Hematopoietic multipotent progenitor cell treated with erythropoietin and hydrocortisone succinate and interleukin-3 and kit ligand, for 17 days (in vitro differentiated cells): Measurements from ENCODE around the gene SOX30.

Experiments used
- DNase-seq: peaks from one replicate; pipeline ENCODE4 v3.0.0-alpha.2; 2015; ENCODE audit warnings: low spot score

Gene SOX30

GRCh38 chr5:157659868-157660660 is 7.8 kb upstream of the SOX30 start:
- no peak for DNase-seq

DNA sequence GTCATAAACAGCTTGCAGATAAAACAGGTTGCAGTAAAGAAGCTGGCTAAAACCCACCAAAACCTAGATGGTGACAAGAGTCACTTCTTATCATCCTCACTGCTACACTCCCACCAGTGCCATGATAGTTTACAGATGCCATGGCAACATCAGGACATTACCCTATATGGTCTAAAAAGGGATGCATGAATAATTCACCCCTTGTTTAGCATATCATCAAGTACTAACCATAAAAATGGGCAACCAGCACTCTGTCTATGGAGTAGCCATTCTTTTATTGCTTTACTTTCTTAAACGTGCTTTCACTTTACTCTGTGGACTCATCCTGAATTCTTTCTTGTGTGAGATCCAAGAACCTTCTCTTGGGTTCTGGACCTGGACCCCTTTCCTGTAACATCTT is 6.7 kb upstream of the SOX30 start:
- DNase-seq = no peak

- no peak for DNase-seq
Observed at GRCh38 chr5:157657516-157657915, 5.3 kb upstream of the SOX30 start.

DNA sequence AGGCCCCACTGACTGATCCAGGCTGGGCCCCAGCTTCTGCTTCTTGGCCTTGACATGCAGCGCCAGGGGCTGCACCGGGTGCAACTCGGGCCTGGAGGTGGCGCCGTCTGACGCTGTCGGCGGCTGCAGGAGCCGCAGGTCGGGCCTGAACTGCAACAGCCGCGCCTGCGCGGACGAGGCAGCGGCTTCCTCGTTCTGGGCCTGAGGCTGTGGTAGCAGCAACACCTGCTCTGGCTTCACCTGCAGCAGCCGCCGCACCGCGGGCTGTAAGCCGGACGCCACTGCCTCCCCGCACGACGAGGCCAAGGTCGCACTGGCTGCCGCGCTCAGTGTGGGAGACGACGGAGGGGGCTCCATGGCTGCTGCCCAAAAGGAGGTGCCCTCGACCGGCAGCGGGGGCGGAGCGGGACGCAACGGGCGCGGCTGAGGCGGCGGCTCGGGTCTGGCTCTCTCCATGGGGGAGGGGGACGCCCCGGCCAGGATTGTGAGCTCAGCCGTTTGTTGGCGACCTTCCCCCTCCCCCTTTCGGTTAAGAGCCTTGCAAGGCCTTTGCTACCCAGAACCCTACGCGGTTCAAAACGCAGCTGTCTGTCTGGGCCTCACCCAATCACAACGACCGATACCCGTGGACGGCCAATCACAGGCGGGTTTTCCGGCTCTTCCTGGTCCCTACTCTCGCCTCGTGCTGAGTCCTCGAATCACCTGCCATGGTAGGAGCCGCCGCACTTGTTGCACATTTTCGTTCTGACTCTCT is 438 bp downstream of the SOX30 start:
- peak; percentile 12 for DNase-seq

GRCh38 chr5:157650991-157651611 is 1.1 kb downstream of the SOX30 start:
- no peak for DNase-seq

DNA sequence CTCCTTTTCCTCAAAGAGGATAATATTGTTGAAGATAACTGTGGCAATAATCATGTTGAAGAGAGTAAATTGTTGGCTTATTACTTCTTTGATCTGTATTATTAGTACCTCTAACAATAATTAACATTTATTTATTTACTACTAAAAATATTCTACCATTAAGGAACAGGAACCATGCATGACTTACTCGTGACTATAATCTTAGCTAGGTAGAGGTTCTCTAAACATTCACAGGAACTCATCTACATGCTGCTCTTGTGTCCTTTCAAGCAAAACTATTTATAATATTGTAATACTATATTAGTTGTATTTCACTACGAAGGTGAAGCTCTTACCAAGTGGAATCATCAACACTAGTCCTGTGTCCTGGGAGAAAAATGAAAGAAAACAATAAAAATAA is 3.1 kb downstream of the SOX30 start:
- DNase-seq = no peak

- DNase-seq = no peak
Observed at GRCh38 chr5:157648275-157648990, 3.8 kb downstream of the SOX30 start.

GRCh38 chr5:157640406-157641066 is 11.7 kb downstream of the SOX30 start:
- no peak for DNase-seq

DNA sequence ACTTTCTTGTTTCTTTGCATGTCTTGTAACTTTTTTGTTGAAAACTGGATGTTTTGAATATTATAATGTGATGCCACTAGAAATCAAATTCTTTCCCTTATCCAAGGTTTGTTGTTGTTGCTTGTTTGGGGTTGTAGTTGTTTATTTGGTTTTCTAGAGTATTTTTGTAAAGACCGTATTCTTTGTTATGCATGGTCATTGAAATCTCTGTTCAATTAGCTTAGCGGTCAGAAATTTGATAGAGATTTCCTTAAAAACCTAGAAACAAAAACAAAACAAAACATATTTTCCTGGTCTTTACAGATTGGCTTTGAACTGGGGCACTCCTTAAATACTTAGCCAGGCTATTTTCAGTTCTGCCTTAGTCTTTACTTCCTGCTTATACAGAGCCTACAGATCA is 21.9 kb downstream of the SOX30 start:
- no peak for DNase-seq

GRCh38 chr5:157626831-157627230 is 25.4 kb downstream of the SOX30 start:
- no peak for DNase-seq

GRCh38 chr5:157624144-157624543 is 28.1 kb downstream of the SOX30 start:
- DNase-seq = no peak

GRCh38 chr5:157620776-157621175 is 31.5 kb downstream of the SOX30 start:
- DNase-seq = no peak

DNA sequence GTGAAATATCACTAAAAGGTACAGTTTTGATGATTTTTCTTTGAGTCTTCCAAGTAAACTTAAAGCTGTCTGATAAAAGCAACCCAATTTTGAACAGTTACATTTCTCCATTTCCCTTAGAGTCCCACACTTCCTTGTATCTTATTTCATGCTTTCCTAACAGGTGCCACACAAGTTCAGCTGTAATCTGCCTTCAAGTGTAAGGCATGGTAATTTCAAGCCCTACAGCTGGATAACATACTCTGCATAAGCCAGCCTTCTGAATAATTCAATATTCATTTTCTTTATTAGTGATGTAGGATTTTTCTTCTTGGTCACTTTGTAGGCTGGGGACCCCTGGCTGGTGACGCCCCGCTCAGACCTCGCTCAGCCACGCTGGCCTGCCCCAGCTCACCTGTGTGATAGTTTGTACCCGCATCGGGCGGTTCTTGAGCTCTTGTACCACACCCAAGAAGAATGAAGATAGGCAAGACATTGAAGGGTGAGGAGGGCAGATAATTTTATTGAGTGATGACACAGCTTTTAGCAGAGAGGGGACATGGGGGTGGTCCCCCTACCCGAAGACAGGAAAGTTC is 34.0 kb downstream of the SOX30 start:
- no peak for DNase-seq

GRCh38 chr5:157616785-157617184 is 35.5 kb downstream of the SOX30 start:
- no peak for DNase-seq

DNA sequence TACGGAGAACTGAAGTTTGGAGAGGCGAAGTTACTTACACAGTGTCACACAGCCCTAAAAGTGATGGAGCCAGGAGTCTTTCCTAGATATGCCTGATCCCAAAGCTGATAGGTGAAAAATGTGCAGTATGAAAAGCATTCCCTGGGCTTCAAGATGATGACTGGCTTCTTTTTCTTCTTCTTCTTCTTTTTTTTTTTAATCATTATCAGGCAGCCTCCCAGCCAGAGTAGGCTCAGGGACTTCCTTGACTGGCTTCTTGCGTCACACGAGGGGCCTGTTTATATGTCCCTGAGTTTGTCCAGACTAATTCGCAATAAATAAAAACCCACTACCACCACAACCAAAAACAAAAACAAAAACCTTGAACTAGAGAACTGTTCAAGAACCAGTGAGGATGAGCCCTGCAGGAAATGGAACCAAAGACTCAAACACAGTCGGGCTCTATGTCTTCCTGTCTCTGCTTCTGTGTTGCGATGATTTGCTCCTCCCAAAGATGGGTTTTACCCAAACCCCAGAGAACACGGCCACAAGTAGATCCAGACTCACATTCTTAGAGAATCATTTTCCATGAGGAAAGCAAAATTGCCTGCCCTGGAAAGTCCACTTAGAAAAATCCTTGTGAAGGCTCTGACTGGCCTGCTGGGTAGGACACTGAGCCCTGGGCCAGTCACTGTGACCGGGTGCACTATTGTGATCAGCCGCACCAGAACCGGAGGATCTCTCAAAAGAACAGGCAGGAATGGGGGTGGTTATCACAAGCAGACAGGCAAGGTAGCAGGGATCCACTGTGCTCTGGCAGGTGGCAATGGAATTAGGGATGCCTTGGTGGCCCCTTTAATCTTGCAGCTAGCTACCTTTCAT is 38.6 kb downstream of the SOX30 start:
- no peak for DNase-seq

DNA sequence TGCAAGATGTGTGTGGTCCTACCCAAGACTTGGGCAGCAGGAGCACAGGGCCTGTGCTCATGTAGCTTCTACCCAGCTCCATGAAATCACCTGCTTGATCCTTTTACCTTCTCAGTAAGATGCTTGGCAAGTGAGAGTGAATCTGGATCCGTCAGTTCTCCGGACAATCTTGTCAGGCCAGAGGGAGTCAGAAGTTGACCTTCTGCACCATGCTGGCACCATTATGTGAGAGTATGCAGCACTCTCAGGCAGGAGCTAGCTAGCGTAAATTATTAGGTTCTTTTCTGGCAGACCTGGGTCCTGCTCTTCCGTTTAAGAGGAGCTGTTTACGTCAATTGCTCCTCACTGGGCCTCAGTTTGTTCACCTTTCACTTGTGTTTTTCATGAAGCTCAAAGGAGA is 39.7 kb downstream of the SOX30 start:
- no peak for DNase-seq

GRCh38 chr5:157611571-157612476 is 40.4 kb downstream of the SOX30 start:
- DNase-seq = no peak

DNA sequence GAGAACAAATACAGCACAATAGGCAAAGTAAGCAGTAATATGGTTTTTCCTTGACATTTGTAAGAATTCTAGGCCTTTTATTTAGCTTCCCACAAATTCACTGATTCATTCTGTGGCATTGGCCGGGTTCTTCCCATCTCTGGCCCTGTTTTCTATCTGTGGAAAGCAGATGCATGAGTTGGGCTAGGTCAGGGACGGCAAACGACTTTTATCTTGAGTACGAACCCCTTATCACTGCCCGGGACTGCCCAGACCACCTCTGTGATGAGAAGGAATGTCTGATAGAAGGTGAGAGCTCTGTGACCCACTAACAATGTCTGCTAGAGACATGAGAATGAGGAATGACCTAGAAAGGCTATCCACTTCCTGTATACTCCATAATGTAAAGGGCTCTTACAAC is 41.2 kb downstream of the SOX30 start:
- DNase-seq = no peak

- DNase-seq = no peak
Observed at GRCh38 chr5:157608972-157609565, 43.2 kb downstream of the SOX30 start.
